WTC11 (cell line): Measurements from ENCODE around the gene RABGAP1. TPM values are rescaled to one million over a fixed set of nuclear protein-coding genes. Genes with fewer than 3 reads are reported as not detected.

Experiments used
- ATAC-seq: fragments of 200-7000 bp; cut with Tn5 transposase; 2 replicates; pipeline ENCODE4 v1.10.0; 2021; ENCODE audit warnings: mild to moderate bottlenecking, moderate library complexity
- CTCF ChIA-PET: fragments of 300-600 bp; sonication (Branson Sonifier 250); formaldehyde crosslinking; loops from one replicate; lab custom pipeline; 2021; ENCODE audit warnings: antibody characterized with exemption; lab: Charles Lee
- POLR2A ChIA-PET: fragments of 350-600 bp; sonication (Branson Sonifier 250); formaldehyde crosslinking; loops from one replicate; lab custom pipeline; 2021; ENCODE audit warnings: antibody characterized with exemption; lab: Charles Lee
- DNase-seq: peaks from one replicate; pipeline ENCODE4 v3.0.0; 2021; ENCODE audit warnings: low spot score
- H3K27ac Mint-ChIP-seq: 2 replicates; pipeline ENCODE4 v1.8.0; 2021; ENCODE audit warnings: mixed read lengths
- H3K27me3 Mint-ChIP-seq: 2 replicates; pipeline ENCODE4 v1.8.0; 2021; ENCODE audit warnings: low read depth, mild to moderate bottlenecking, moderate library complexity, mixed read lengths
- H3K36me3 Mint-ChIP-seq: 2 replicates; pipeline ENCODE4 v1.8.0; 2021; ENCODE audit warnings: mixed read lengths
- H3K4me1 Mint-ChIP-seq: 2 replicates; pipeline ENCODE4 v1.8.0; 2022; ENCODE audit warnings: mixed read lengths
- H3K4me3 Mint-ChIP-seq: 2 replicates; pipeline ENCODE4 v1.8.0; 2021; ENCODE audit warnings: mild to moderate bottlenecking, moderate library complexity, mixed read lengths
- H3K9me3 Mint-ChIP-seq: 2 replicates; pipeline ENCODE4 v1.8.0; 2021; ENCODE audit warnings: mixed read lengths
- ELF4 ChIP-seq: sonication (generic); formaldehyde crosslinking; IDR thresholded peaks from 2 replicates; pipeline ENCODE4 v1.8.1; 2022; ENCODE audit warnings: low read depth, mild to moderate bottlenecking, moderate library complexity, missing genetic modification reagents
- EMX1 ChIP-seq: fragments of 250-450 bp; sonication (Bioruptor Pico); IDR thresholded peaks from 2 replicates; pipeline ENCODE4 v1.8.0; 2021; ENCODE audit warnings: mild to moderate bottlenecking
- ESRRA ChIP-seq: sonication (generic); formaldehyde crosslinking; IDR thresholded peaks from 2 replicates; pipeline ENCODE4 v1.8.1; 2022; ENCODE audit warnings: mild to moderate bottlenecking, missing genetic modification reagents, borderline replicate concordance
- ETV6 ChIP-seq: sonication (generic); formaldehyde crosslinking; IDR thresholded peaks from 2 replicates; pipeline ENCODE4 v1.8.1; 2022; ENCODE audit warnings: mild to moderate bottlenecking, missing genetic modification reagents
- FOXJ3 ChIP-seq: sonication (generic); formaldehyde crosslinking; IDR thresholded peaks from 2 replicates; pipeline ENCODE4 v1.9.0; 2021; ENCODE audit warnings: missing genetic modification reagents, mild to moderate bottlenecking, borderline replicate concordance
- JAZF1 ChIP-seq: fragments of 250-450 bp; sonication (Bioruptor Pico); IDR thresholded peaks from 2 replicates; pipeline ENCODE4 v1.9.0; 2021; ENCODE audit warnings: moderate library complexity, mild to moderate bottlenecking, inconsistent platforms
- KAT7 ChIP-seq: sonication (generic); formaldehyde crosslinking; IDR thresholded peaks from 2 replicates; pipeline ENCODE4 v1.8.1; 2023; ENCODE audit warnings: missing genetic modification reagents, mild to moderate bottlenecking, borderline replicate concordance
- NR2C2 ChIP-seq: sonication (generic); formaldehyde crosslinking; IDR thresholded peaks from 2 replicates; pipeline ENCODE4 v1.8.0; 2022; ENCODE audit warnings: mild to moderate bottlenecking, missing genetic modification reagents
- NR3C1 ChIP-seq: sonication (generic); formaldehyde crosslinking; conservative IDR thresholded peaks from 2 replicates; pipeline ENCODE4 v1.8.1; 2023; ENCODE audit warnings: low read depth, mild to moderate bottlenecking, missing genetic modification reagents
- OVOL2 ChIP-seq: fragments of 250-450 bp; sonication (Bioruptor Pico); IDR thresholded peaks from 2 replicates; pipeline ENCODE4 v1.9.0; 2021; ENCODE audit warnings: mild to moderate bottlenecking, borderline replicate concordance
- TP53 ChIP-seq: sonication (generic); formaldehyde crosslinking; IDR thresholded peaks from 2 replicates; pipeline ENCODE4 v1.8.1; 2023; ENCODE audit warnings: mild to moderate bottlenecking, missing genetic modification reagents
- ZNF232 ChIP-seq: sonication (generic); formaldehyde crosslinking; IDR thresholded peaks from 2 replicates; pipeline ENCODE4 v1.8.0; 2022; ENCODE audit warnings: mild to moderate bottlenecking, missing genetic modification reagents
- ZNF396 ChIP-seq: fragments of 250-450 bp; sonication (Bioruptor Pico); IDR thresholded peaks from 2 replicates; pipeline ENCODE4 v1.8.0; 2021; ENCODE audit warnings: mild to moderate bottlenecking, moderate library complexity, borderline replicate concordance
- total RNA-seq: library from RNA; stranded (reverse); gene quantifications from 3 replicates; pipeline ENCODE4 v1.2.3, GENCODE V29; 2021
- TF ChIP-seq, protein P1 (sequence below): sonication (generic); formaldehyde crosslinking; IDR thresholded peaks from 2 replicates; pipeline ENCODE4 v1.8.1; 2023; ENCODE audit warnings: mild to moderate bottlenecking, missing genetic modification reagents, borderline replicate concordance
- TF ChIP-seq, protein P2 (sequence below): sonication (generic); formaldehyde crosslinking; IDR thresholded peaks from 2 replicates; pipeline ENCODE4 v1.8.0; 2023; ENCODE audit warnings: missing genetic modification reagents, mild to moderate bottlenecking, borderline replicate concordance

RABGAP1 gene
- total RNA-seq, 1 experiment from 2014 or later, result 38.1 TPM

DNA sequence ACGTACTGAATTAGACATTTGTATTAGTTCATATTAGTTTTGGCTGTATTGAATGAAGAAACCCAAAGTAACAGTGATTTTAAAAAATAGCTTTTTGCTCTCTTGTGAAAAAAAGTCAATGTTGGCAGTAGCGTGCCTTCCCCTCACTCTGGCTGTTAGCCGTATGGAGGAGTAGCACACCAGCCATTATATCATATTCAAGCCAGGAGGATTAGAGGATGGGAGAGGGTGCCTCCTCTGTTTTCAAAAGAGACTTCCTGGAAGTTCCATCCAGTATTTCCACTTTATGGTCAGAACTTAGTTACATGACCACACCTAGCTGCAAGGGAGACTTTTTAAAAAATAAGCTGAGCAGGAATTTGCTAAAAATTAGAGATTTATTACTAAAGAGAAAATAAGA, 133.8 kb downstream of the RABGAP1 start (continued):
- TF ChIP-seq TP53 (CRISPR knock-in tag) (no peak), NR3C1 (CRISPR knock-in tag) (no peak)
- TF ChIP-seq, all 79 proteins: peak for 0

DNA sequence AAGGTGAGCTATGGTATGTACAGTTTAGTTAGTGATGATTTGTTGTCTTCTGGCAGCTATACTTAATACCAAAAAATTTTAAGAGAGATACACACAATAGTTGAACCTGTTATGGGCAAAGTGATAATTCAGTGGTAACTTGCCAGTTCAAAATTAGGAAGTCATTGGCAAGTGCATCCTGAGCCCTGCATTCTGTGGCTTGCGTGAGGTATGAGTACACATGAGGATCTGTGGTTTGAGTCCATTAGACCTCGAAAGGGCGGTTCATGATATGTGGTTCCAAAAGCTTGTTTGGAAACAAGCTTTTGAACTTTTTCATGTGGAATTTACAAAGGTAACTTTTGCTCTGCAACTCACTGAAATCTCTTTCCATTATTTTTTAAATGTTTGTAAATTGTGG, 139.6 kb downstream of the RABGAP1 start:
- Mint-ChIP-seq H3K4me3 (no peak overlapping the region), H3K4me1 (peaks cover 41% of the 10 kb centered on the region), H3K36me3 (peaks cover 45% of the 10 kb centered on the region), H3K27ac (no peak overlapping the region), H3K9me3 (no peaks in the 10 kb centered on the region), H3K27me3 (no peaks in the 10 kb centered on the region)
- ChIA-PET POLR2A (no interaction called here), CTCF (interaction anchor here (1.7 kb wide), 1 partner anchor 145 kb away, joined by 5 read pairs; no protein-coding TSS in a partner anchor)
- no peak for DNase-seq
- ATAC-seq, result no peak
- TF ChIP-seq OVOL2 (CRISPR knock-in tag), result no peak
- TF ChIP-seq, protein P1, sequence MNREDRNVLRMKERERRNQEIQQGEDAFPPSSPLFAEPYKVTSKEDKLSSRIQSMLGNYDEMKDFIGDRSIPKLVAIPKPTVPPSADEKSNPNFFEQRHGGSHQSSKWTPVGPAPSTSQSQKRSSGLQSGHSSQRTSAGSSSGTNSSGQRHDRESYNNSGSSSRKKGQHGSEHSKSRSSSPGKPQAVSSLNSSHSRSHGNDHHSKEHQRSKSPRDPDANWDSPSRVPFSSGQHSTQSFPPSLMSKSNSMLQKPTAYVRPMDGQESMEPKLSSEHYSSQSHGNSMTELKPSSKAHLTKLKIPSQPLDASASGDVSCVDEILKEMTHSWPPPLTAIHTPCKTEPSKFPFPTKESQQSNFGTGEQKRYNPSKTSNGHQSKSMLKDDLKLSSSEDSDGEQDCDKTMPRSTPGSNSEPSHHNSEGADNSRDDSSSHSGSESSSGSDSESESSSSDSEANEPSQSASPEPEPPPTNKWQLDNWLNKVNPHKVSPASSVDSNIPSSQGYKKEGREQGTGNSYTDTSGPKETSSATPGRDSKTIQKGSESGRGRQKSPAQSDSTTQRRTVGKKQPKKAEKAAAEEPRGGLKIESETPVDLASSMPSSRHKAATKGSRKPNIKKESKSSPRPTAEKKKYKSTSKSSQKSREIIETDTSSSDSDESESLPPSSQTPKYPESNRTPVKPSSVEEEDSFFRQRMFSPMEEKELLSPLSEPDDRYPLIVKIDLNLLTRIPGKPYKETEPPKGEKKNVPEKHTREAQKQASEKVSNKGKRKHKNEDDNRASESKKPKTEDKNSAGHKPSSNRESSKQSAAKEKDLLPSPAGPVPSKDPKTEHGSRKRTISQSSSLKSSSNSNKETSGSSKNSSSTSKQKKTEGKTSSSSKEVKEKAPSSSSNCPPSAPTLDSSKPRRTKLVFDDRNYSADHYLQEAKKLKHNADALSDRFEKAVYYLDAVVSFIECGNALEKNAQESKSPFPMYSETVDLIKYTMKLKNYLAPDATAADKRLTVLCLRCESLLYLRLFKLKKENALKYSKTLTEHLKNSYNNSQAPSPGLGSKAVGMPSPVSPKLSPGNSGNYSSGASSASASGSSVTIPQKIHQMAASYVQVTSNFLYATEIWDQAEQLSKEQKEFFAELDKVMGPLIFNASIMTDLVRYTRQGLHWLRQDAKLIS (CRISPR knock-in tag), result no peak
- no peak for TF ChIP-seq JAZF1
- TF ChIP-seq ZNF396 (CRISPR knock-in tag), result no peak
- no peak for TF ChIP-seq ZNF232 (CRISPR knock-in tag)

DNA sequence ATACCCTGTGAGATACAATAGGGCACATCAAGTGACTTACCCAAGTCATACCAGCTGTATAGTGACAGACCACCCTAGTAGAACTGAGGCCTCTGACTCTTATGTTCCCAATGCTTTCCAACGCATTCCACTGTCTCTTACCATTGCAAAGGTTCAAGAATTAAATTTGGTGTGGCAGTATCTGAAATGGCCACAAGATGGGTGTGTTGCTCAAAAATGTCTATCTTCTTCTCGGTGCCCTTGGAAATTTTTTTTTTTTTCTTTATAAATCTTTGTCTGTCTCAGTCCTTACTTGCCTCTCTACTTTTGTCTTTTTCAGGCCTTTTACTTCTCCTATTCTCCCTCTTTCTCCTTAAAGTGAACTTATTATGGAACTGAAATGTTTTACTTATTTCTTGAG, 141.0 kb downstream of the RABGAP1 start:
- Mint-ChIP-seq H3K4me3 (no peak overlapping the region), H3K27ac (no peak overlapping the region), H3K4me1 (peaks cover 36% of the 10 kb centered on the region), H3K27me3 (no peaks in the 10 kb centered on the region), H3K9me3 (no peaks in the 10 kb centered on the region), H3K36me3 (peaks cover 44% of the 10 kb centered on the region)
- ChIA-PET CTCF (interaction anchor here (0.7 to 2.4 kb wide), 4 partner anchors 8 to 268 kb away, joined by 3 to 17 read pairs (median 5); no protein-coding TSS in a partner anchor), POLR2A (no interaction called here)
- DNase-seq, result no peak
- ATAC-seq, result peak; percentile 79
- TF ChIP-seq, protein P2, sequence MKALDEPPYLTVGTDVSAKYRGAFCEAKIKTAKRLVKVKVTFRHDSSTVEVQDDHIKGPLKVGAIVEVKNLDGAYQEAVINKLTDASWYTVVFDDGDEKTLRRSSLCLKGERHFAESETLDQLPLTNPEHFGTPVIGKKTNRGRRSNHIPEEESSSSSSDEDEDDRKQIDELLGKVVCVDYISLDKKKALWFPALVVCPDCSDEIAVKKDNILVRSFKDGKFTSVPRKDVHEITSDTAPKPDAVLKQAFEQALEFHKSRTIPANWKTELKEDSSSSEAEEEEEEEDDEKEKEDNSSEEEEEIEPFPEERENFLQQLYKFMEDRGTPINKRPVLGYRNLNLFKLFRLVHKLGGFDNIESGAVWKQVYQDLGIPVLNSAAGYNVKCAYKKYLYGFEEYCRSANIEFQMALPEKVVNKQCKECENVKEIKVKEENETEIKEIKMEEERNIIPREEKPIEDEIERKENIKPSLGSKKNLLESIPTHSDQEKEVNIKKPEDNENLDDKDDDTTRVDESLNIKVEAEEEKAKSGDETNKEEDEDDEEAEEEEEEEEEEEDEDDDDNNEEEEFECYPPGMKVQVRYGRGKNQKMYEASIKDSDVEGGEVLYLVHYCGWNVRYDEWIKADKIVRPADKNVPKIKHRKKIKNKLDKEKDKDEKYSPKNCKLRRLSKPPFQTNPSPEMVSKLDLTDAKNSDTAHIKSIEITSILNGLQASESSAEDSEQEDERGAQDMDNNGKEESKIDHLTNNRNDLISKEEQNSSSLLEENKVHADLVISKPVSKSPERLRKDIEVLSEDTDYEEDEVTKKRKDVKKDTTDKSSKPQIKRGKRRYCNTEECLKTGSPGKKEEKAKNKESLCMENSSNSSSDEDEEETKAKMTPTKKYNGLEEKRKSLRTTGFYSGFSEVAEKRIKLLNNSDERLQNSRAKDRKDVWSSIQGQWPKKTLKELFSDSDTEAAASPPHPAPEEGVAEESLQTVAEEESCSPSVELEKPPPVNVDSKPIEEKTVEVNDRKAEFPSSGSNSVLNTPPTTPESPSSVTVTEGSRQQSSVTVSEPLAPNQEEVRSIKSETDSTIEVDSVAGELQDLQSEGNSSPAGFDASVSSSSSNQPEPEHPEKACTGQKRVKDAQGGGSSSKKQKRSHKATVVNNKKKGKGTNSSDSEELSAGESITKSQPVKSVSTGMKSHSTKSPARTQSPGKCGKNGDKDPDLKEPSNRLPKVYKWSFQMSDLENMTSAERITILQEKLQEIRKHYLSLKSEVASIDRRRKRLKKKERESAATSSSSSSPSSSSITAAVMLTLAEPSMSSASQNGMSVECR, result no peak
- TF ChIP-seq NR2C2, result no peak
- no peak for TF ChIP-seq ESRRA (CRISPR knock-in tag)

DNA sequence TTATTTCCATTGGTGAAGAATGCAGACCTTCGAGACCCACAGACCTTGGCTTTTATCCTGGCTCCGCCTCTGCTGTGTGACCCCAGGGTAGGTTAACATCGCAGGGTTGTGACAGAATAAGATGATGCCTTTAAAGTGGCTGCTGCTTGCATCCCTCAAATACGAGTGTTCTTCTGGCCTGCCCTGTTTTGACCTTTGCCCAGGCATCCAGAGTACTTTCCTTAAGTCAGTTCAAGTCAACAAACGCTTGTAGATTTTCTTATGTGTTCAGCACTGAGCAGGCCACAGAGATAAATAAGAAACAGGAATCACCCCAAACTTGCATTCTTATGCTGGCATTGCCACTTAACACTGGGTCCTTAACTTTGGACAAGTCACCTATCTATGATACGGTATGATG, 142.9 kb downstream of the RABGAP1 start:
- no peak overlapping the region for H3K4me3 Mint-ChIP-seq
- ATAC-seq (no peak), DNase-seq (no peak)
- ChIA-PET CTCF (interaction anchor here (1.5 to 2.4 kb wide), 2 partner anchors 141 to 266 kb away, joined by 8 to 10 read pairs; no protein-coding TSS in a partner anchor), POLR2A (no interaction called here)
- peaks cover 43% of the 10 kb centered on the region for H3K36me3 Mint-ChIP-seq
- TF ChIP-seq KAT7, result no peak
- TF ChIP-seq FOXJ3 (CRISPR knock-in tag), result no peak
- TF ChIP-seq EMX1 (CRISPR knock-in tag), result no peak
- no peak for TF ChIP-seq ETV6 (CRISPR knock-in tag)
- TF ChIP-seq, protein P1 (CRISPR knock-in tag), result no peak
- TF ChIP-seq ELF4, result no peak
- H3K9me3 Mint-ChIP-seq, result no peaks in the 10 kb centered on the region
- H3K27me3 Mint-ChIP-seq, result no peaks in the 10 kb centered on the region
- peaks cover 27% of the 10 kb centered on the region for H3K4me1 Mint-ChIP-seq
- no peak overlapping the region for H3K27ac Mint-ChIP-seq
